Nephron (organoid): ENCODE results near the gene SUOX.

Experiments used
- H3K27ac Mint-ChIP-seq, 3 experiments: 2 replicates each; pipeline ENCODE4 v1.8.0; 2020; ENCODE audit warnings: mixed read lengths in 3 of 3, mild to moderate bottlenecking in 2 of 3, moderate library complexity in 1 of 3
- H3K27me3 Mint-ChIP-seq: 2 replicates; pipeline ENCODE4 v1.8.0; 2021; ENCODE audit warnings: low read depth, mild to moderate bottlenecking, moderate library complexity, mixed read lengths
- H3K36me3 Mint-ChIP-seq: 2 replicates; pipeline ENCODE4 v1.8.0; 2020; ENCODE audit warnings: low read depth, mixed read lengths
- H3K4me1 Mint-ChIP-seq: 2 replicates; pipeline ENCODE4 v1.8.0; 2020; ENCODE audit warnings: mixed read lengths
- H3K4me3 Mint-ChIP-seq, 3 experiments: 2 replicates each; pipeline ENCODE4 v1.8.0; 2020; ENCODE audit warnings: mild to moderate bottlenecking in 3 of 3, mixed read lengths in 3 of 3, moderate library complexity in 2 of 3
- H3K9me3 Mint-ChIP-seq: 2 replicates; pipeline ENCODE4 v1.8.0; 2020; ENCODE audit warnings: mixed read lengths
- TF ChIP-seq, protein P1 (sequence below), 3 experiments: fragments of 200-600 bp; sonication (generic); IDR thresholded peaks; one replicate each; pipeline ENCODE4 v1.5.0; 2021; ENCODE audit warnings: antibody characterized with exemption in 3 of 3; ENCODE audit not compliant: unreplicated experiment in 3 of 3

The SUOX gene

GRCh38 chr12:55972042-55972441, 25.0 kb upstream of the SUOX start:
- Mint-ChIP-seq H3K27me3 (no peaks in the 10 kb centered on the region), H3K4me1 (peaks cover 18% of the 10 kb centered on the region), H3K9me3 (no peaks in the 10 kb centered on the region), H3K36me3 (peaks cover 18% of the 10 kb centered on the region), H3K27ac (no peak overlapping the region), H3K4me3 (peak overlapping the region in 2 of 3 experiments; percentile 54 to 68)
- TF ChIP-seq, protein P1, sequence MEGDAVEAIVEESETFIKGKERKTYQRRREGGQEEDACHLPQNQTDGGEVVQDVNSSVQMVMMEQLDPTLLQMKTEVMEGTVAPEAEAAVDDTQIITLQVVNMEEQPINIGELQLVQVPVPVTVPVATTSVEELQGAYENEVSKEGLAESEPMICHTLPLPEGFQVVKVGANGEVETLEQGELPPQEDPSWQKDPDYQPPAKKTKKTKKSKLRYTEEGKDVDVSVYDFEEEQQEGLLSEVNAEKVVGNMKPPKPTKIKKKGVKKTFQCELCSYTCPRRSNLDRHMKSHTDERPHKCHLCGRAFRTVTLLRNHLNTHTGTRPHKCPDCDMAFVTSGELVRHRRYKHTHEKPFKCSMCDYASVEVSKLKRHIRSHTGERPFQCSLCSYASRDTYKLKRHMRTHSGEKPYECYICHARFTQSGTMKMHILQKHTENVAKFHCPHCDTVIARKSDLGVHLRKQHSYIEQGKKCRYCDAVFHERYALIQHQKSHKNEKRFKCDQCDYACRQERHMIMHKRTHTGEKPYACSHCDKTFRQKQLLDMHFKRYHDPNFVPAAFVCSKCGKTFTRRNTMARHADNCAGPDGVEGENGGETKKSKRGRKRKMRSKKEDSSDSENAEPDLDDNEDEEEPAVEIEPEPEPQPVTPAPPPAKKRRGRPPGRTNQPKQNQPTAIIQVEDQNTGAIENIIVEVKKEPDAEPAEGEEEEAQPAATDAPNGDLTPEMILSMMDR (IDR thresholded peaks at IDR 0.05; ENCODE audit: unreplicated experiment in 3 of 3): no peak

DNA sequence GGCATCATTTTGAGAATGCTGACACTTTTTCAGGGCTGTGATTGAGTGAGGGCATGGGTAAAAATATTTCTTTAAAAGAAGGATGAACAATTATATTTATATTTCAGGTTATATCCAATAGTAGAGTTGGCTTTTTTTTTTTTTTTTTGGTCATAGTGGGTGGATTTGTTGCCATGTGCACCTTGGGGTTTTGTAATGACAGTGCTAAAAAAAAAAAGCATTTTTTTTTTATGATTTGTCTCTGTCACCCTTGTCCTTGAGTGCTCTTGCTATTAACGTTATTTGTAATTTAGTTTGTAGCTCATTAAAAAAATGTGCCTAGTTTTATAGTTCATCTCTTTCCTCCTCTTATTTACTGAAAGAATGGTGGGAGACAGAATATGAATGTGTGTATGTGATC, 24.6 kb upstream of the SUOX start:
- Mint-ChIP-seq H3K4me1 (peaks cover 17% of the 10 kb centered on the region), H3K27ac (no peak overlapping the region), H3K36me3 (peaks cover 22% of the 10 kb centered on the region), H3K27me3 (no peaks in the 10 kb centered on the region), H3K4me3 (peak overlapping the region in 2 of 3 experiments; percentile 54 to 68), H3K9me3 (no peaks in the 10 kb centered on the region)
- TF ChIP-seq, protein P1 (IDR thresholded peaks at IDR 0.05; ENCODE audit: unreplicated experiment in 3 of 3): no peak

- TF ChIP-seq, protein P1 (IDR thresholded peaks at IDR 0.05; ENCODE audit: unreplicated experiment in 3 of 3): no peak
- peaks cover 26% of the 10 kb centered on the region for H3K36me3 Mint-ChIP-seq
- no peak overlapping the region for H3K4me3 Mint-ChIP-seq
- H3K4me1 Mint-ChIP-seq: peaks cover 11% of the 10 kb centered on the region
- H3K9me3 Mint-ChIP-seq: no peaks in the 10 kb centered on the region
- no peak overlapping the region for H3K27ac Mint-ChIP-seq
- no peaks in the 10 kb centered on the region for H3K27me3 Mint-ChIP-seq
These were observed 24.0 kb upstream of the SUOX start for GRCh38 chr12:55972911-55973598.

DNA sequence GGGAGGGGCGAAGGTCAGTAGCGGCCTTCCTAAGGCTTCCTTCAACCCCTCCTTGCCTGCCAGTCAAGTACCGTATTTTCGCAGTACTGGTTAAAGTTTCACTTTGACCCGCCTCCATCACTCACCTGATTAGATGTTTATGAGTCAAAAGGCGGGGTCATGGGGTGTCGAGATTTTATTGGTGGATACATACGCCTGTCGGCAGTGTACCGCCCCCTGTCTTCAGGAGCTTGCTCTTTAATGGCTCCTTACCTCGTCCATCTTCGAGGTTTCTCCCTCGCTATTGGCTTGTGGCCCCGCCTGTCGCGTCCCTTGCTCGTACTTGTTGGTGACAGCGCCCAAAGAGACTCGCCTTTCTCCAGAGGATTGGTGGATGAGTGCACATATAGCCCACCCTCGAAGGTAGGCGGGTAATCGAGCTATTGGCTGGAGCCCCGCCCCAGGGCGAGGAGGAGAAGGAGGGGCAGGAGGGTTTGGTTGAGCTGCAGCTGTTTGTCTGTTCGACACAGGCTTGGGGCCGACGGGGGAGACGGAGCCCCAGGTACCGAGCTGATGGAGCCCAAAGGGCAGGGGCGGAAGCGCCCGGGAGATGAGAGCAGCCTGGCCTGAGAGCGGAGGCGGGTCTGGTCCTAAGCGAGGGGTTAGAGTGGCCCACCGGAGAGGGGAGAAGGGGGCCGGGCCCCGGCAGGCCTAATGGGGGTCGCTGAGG, 23.3 kb upstream of the SUOX start, which contains the start of gene RAB5B:
Gene RAB5B (plus strand): TSS at position 480 of the 709 bp plus-strand sequence. CDS start 12,883 bp downstream, outside the sequence.
- TF ChIP-seq, protein P1 (IDR thresholded peaks at IDR 0.05; ENCODE audit: unreplicated experiment in 3 of 3): no peak
- Mint-ChIP-seq H3K27ac (no peak within 1 kb of the TSS), H3K9me3 (no peaks in the 10 kb centered on the region), H3K36me3 (peaks cover 32% of the 10 kb centered on the region), H3K4me3 (no peak within 1 kb of the TSS), H3K4me1 (peaks cover 7% of the 10 kb centered on the region), H3K27me3 (no peaks in the 10 kb centered on the region)

GRCh38 chr12:55974308-55974730, 22.8 kb upstream of the SUOX start:
- H3K4me1 Mint-ChIP-seq: peaks cover 12% of the 10 kb centered on the region
- no peak overlapping the region for H3K4me3 Mint-ChIP-seq
- TF ChIP-seq, protein P1 (IDR thresholded peaks at IDR 0.05; ENCODE audit: unreplicated experiment in 3 of 3): no peak
- no peaks in the 10 kb centered on the region for H3K27me3 Mint-ChIP-seq
- H3K9me3 Mint-ChIP-seq: no peaks in the 10 kb centered on the region
- no peak overlapping the region for H3K27ac Mint-ChIP-seq
- H3K36me3 Mint-ChIP-seq: peaks cover 38% of the 10 kb centered on the region
